Cortex of kidney (tissue), 1 donor: ENCODE results near the gene NLRX1.
"Not testable (repeated sequence)": the region's sequence is repeated elsewhere in the genome, so short reads cannot be mapped to it uniquely, and the experiment has no call there.

Source experiments
- DNase-seq: peaks from one replicate; lab custom pipeline; 2025; lab: John Stamatoyannopoulos, UW

Gene NLRX1

GRCh38 chr11:119153049-119153818 lies 15.3 kb upstream of the NLRX1 start:
- DNase-seq = no peak

GRCh38 chr11:119154178-119154577 lies 14.3 kb upstream of the NLRX1 start:
- no peak for DNase-seq

GRCh38 chr11:119155733-119156492 lies 12.6 kb upstream of the NLRX1 start:
- no peak for DNase-seq

GRCh38 chr11:119156496-119156895 lies 12.0 kb upstream of the NLRX1 start:
- DNase-seq = no peak

GRCh38 chr11:119157063-119157462 lies 11.5 kb upstream of the NLRX1 start:
- no peak for DNase-seq

GRCh38 chr11:119158467-119158866 lies 10.1 kb upstream of the NLRX1 start:
- DNase-seq = no peak

- no peak for DNase-seq
These were observed 8.4 kb upstream of the NLRX1 start for GRCh38 chr11:119160151-119160550.

GRCh38 chr11:119161871-119162270 lies 6.7 kb upstream of the NLRX1 start:
- DNase-seq = no peak

- no peak for DNase-seq
These were observed 2.0 kb upstream of the NLRX1 start for GRCh38 chr11:119166368-119167076.

- DNase-seq = not testable (repeated sequence)
These were observed 1.5 kb upstream of the NLRX1 start for GRCh38 chr11:119167077-119167458.

GRCh38 chr11:119167933-119168332 lies 592 bp upstream of the NLRX1 start:
- DNase-seq = no peak

GRCh38 chr11:119169282-119169719 lies 776 bp downstream of the NLRX1 start:
- no peak for DNase-seq

- no peak for DNase-seq
These were observed 4.0 kb downstream of the NLRX1 start for GRCh38 chr11:119172513-119172912.

- DNase-seq = no peak
These were observed 4.9 kb downstream of the NLRX1 start for GRCh38 chr11:119173453-119173852.

- DNase-seq = no peak
These were observed 7.1 kb downstream of the NLRX1 start for GRCh38 chr11:119175493-119176077.

- no peak for DNase-seq
These were observed 9.7 kb downstream of the NLRX1 start for GRCh38 chr11:119178166-119178680.

- no peak for DNase-seq
These were observed 10.8 kb downstream of the NLRX1 start for GRCh38 chr11:119179342-119179741.

- DNase-seq = no peak
These were observed 11.5 kb downstream of the NLRX1 start for GRCh38 chr11:119179983-119180382.

- DNase-seq = no peak
These were observed 12.5 kb downstream of the NLRX1 start for GRCh38 chr11:119180729-119181676.

- no peak for DNase-seq
These were observed 13.3 kb downstream of the NLRX1 start for GRCh38 chr11:119181677-119182412.
